Activated CD4-positive, alpha-beta memory T cell treated with anti-CD3 and anti-CD28 coated beads for 36 hours (primary cell): Measurements from ENCODE around the gene SSR4. TPM values are rescaled to one million over a fixed set of nuclear protein-coding genes. Genes with fewer than 3 reads are reported as not detected.

ENCODE experiments used
- CTCF ChIA-PET: fragments of 350-600 bp; sonication (Branson Sonifier 250); formaldehyde crosslinking; loops from one replicate; lab custom pipeline; 2021; ENCODE audit warnings: antibody characterized with exemption, inconsistent platforms; lab: Charles Lee
- POLR2A ChIA-PET: fragments of 350-600 bp; sonication (Branson Sonifier 250); formaldehyde crosslinking; loops from one replicate; lab custom pipeline; 2021; ENCODE audit warnings: antibody characterized with exemption; lab: Charles Lee
- DNase-seq: peaks from one replicate; pipeline ENCODE4 v3.0.0-alpha.2; 2020
- H3K27ac Mint-ChIP-seq: one replicate; pipeline ENCODE4 v1.8.0; 2021; ENCODE audit warnings: mixed read lengths
- H3K27me3 Mint-ChIP-seq: one replicate; pipeline ENCODE4 v1.8.0; 2021; ENCODE audit warnings: mixed read lengths
- H3K36me3 Mint-ChIP-seq: one replicate; pipeline ENCODE4 v1.8.0; 2021; ENCODE audit warnings: mixed read lengths
- H3K4me1 Mint-ChIP-seq: one replicate; pipeline ENCODE4 v1.8.0; 2021; ENCODE audit warnings: low read depth, mixed read lengths
- H3K4me3 Mint-ChIP-seq: one replicate; pipeline ENCODE4 v1.8.0; 2021; ENCODE audit warnings: mild to moderate bottlenecking, mixed read lengths
- H3K9me3 Mint-ChIP-seq: one replicate; pipeline ENCODE4 v1.8.0; 2021; ENCODE audit warnings: mixed read lengths
- intact Hi-C: fragments of 100-400 bp; cut with micrococcal nuclease; formaldehyde crosslinking; loops from one replicate; pipeline ENCODE4 v1.15.1; 2023
- total RNA-seq, 2 experiments: library from RNA; stranded (reverse); gene quantifications; one replicate each; pipeline ENCODE4 v1.2.3, GENCODE V29; 2021

SSR4 gene
- total RNA-seq, 2 experiments from 2014 or later: 194 to 203 TPM

DNA sequence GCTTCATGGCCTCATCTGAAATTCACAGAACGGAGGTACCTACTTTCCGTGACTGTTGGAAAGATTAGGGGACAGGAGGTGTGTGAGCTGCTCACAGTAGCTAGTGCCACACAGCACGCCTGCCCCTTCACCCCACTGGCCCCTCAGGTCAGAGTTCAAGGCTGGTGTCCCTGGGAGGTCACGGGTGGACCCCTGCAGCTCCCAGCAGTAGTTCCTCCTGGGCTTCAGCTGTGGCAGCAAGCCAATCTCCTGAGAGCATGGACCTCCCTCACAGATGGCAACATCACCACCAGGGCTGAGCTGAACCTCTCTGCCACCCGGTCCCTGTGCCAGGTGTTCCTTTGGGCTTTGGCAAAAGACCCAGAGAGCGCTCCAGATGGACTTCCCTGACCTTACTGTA lies 2.1 kb upstream of the SSR4 start:
- intact Hi-C loops: loop anchor here (5.0 to 10.0 kb wide), 4 partner anchors 68 to 645 kb away; partner anchors contain the start of genes ABCD1, BCAP31, GDI1 and HAUS7
- H3K9me3 Mint-ChIP-seq: no peaks in the 10 kb centered on the region

DNA sequence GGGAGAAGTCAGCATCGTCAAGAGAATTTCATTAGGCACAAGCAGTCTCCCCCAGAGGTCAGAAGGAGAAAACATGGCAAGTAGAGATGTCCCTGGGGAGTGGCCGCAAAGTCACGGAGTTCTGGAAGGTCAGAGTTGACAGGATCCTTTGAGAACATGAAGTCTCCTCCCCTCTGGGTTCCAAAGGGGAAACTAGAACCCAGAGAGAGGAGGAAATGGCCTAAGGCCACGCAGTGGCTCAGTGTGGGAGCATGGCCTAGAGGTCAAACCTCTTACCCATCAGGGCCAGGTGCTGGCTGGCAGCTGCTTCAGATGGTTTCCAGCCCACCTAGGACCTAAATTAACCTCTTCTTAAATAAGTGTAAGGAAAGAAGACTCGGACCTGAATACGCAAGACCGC lies 1.2 kb upstream of the SSR4 start:
- DNase-seq: no peak
- H3K9me3 Mint-ChIP-seq: no peaks in the 10 kb centered on the region
- intact Hi-C loops: loop anchor here (5.0 to 10.0 kb wide), 4 partner anchors 68 to 644 kb away; partner anchors contain the start of genes ABCD1, BCAP31, GDI1 and HAUS7
- no peaks in the 10 kb centered on the region for H3K27me3 Mint-ChIP-seq
- CTCF ChIA-PET: interaction anchor here (1.3 kb wide), 1 partner anchor 30 kb away, joined by 3 read pairs; no protein-coding TSS in a partner anchor
- peak overlapping the region; percentile 90 for H3K4me3 Mint-ChIP-seq
- peaks cover 5% of the 10 kb centered on the region for H3K36me3 Mint-ChIP-seq
- POLR2A ChIA-PET: interaction anchor here (1.5 kb wide), 1 partner anchor 11 kb away, joined by 3 read pairs; no protein-coding TSS in a partner anchor
- H3K27ac Mint-ChIP-seq: peak overlapping the region; percentile 73
- H3K4me1 Mint-ChIP-seq: peaks cover 18% of the 10 kb centered on the region

More for the DNA sequence above, 2.1 kb upstream of the SSR4 start:
- H3K36me3 Mint-ChIP-seq: peaks cover 5% of the 10 kb centered on the region
- H3K4me3 Mint-ChIP-seq: peak overlapping the region; percentile 90
- DNase-seq: no peak
- H3K4me1 Mint-ChIP-seq: peaks cover 18% of the 10 kb centered on the region
- ChIA-PET CTCF (no interaction called here), POLR2A (no interaction called here)
- no peak overlapping the region for H3K27ac Mint-ChIP-seq
- H3K27me3 Mint-ChIP-seq: no peaks in the 10 kb centered on the region

DNA sequence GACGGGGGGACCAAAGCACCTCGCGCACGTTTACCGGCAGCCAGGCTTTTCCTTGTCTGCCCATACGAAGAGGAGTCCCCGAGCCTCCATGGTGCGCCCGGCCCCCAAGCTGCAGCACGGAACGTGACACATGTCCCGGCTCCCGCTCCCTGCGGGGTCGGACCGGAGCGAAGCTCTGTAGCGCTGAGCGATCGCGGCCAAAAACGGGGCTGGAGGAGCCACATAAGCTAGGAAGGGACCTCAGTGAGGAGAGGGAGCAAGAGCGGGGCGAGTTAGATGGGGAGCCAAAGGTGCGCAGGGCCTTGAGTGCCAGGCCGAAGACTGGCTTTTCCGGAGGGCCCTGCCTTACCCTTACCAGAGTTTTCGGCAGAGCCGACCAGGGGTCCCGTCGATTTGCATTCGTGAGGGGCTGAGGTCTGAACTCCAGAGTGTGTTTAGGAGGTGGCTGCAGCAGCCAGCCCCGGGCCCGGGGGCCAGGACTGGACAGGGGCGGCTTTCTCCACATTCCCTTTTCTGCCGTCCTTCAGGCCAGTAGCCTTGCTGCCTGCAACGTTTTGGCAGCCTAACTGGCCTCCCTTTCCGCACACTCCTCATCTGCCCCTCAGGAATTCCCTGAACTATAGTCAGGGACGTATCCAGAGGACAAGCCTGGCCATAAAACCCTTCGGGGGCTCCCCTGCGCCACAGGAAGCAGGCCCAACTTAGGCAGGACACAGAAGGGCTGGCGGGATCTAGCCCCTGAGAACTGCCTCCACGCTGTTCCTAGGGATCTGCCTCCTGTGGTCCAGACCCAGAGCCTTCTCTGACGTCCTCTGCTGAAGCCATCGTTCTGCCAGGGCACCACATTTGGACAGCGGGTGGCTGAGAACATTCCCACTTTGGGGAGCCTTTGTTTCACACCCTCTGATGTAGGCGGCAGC lies 689 bp downstream of the SSR4 start:
- peak; percentile 38 for DNase-seq
- H3K36me3 Mint-ChIP-seq: peaks cover 5% of the 10 kb centered on the region
- peak overlapping the region; percentile 90 for H3K4me3 Mint-ChIP-seq
- intact Hi-C loops: loop anchor here (1.0 to 10.0 kb wide), 6 partner anchors 70 to 642 kb away; partner anchors contain the start of genes ABCD1, BCAP31, GDI1 and HAUS7
- ChIA-PET CTCF (interaction anchor here (0.8 to 1.2 kb wide), 6 partner anchors 29 to 152 kb away, joined by 3 to 6 read pairs (median 3); partner anchors contain the start of genes ARHGAP4 and SLC6A8), POLR2A (interaction anchor here (0.9 to 1.6 kb wide), 4 partner anchors 13 to 130 kb away, joined by 3 to 17 read pairs (median 4); partner anchors contain the start of gene ARHGAP4)
- H3K9me3 Mint-ChIP-seq: no peaks in the 10 kb centered on the region
- peak overlapping the region; percentile 65 for H3K27ac Mint-ChIP-seq
- peaks cover 18% of the 10 kb centered on the region for H3K4me1 Mint-ChIP-seq
- no peaks in the 10 kb centered on the region for H3K27me3 Mint-ChIP-seq

DNA sequence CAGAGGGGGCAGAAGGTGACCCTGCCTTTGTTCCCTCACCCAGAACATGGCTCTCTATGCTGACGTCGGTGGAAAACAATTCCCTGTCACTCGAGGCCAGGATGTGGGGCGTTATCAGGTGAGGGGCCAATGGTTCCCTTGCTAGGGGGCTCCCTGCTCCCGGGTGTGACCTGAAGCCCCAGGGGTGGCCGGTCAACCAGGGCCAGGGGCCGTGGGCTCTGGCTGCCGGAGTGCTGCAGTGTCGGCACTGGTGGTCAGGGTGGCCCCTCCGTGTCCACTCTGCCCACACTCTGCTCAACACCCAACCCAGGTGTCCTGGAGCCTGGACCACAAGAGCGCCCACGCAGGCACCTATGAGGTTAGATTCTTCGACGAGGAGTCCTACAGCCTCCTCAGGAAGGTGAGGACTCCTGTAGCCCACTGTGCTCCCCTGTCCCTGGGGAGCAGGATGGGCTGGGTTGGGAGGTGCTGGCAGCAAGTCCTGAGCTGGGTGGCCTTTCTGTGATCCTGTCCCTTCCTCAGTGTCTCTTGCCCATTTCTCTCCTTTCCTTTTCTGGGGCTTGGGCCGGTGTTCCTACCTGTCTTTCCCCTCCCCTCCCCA lies 3.0 kb downstream of the SSR4 start:
- no peaks in the 10 kb centered on the region for H3K9me3 Mint-ChIP-seq
- intact Hi-C loops: loop anchor here (10.0 kb wide), 3 partner anchors 73 to 323 kb away; partner anchors contain the start of genes ABCD1, BCAP31, HAUS7 and L1CAM
- CTCF ChIA-PET: interaction anchor here (0.6 kb wide), 1 partner anchor 510 kb away, joined by 3 read pairs; no protein-coding TSS in a partner anchor
- H3K36me3 Mint-ChIP-seq: peaks cover 5% of the 10 kb centered on the region
- H3K27me3 Mint-ChIP-seq: no peaks in the 10 kb centered on the region
- H3K4me1 Mint-ChIP-seq: peaks cover 18% of the 10 kb centered on the region
- DNase-seq: no peak
- POLR2A ChIA-PET: no interaction called here
- H3K4me3 Mint-ChIP-seq: no peak overlapping the region
- no peak overlapping the region for H3K27ac Mint-ChIP-seq

DNA sequence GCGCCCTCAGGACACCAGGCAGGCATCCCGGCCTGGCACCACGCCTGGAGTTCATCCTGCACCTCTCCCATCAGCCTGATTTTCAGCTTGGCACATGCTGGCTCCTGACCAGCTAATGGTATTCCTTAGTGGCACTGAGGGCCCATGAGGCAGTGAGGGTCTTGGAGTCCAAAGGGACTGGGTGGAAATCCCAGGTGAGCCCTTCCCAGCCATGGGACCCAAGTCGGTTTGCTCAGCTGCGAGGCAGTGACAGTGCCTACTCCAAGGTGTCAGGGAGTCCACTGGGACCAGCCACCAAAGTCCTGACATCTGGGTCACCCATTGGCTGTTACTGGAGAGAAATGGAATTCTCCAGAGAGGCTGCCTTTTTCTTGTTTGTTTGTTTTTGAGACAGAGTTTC lies 4.9 kb downstream of the SSR4 start:
- intact Hi-C loops: loop anchor here (10.0 kb wide), 3 partner anchors 75 to 325 kb away; partner anchors contain the start of genes ABCD1, BCAP31, HAUS7 and L1CAM
- POLR2A ChIA-PET: no interaction called here
- Mint-ChIP-seq H3K9me3 (no peaks in the 10 kb centered on the region), H3K4me1 (peaks cover 11% of the 10 kb centered on the region), H3K4me3 (no peak overlapping the region), H3K36me3 (peaks cover 5% of the 10 kb centered on the region), H3K27ac (no peak overlapping the region), H3K27me3 (no peaks in the 10 kb centered on the region)
- no peak for DNase-seq
- CTCF ChIA-PET: no interaction called here

- CTCF ChIA-PET: no interaction called here
- H3K4me3 Mint-ChIP-seq: no peak overlapping the region
- no peak for DNase-seq
- H3K9me3 Mint-ChIP-seq: no peaks in the 10 kb centered on the region
- intact Hi-C loops: no loop called here
- peaks cover 11% of the 10 kb centered on the region for H3K4me1 Mint-ChIP-seq
- POLR2A ChIA-PET: no interaction called here
- H3K36me3 Mint-ChIP-seq: peaks cover 5% of the 10 kb centered on the region
- no peaks in the 10 kb centered on the region for H3K27me3 Mint-ChIP-seq
- no peak overlapping the region for H3K27ac Mint-ChIP-seq
These were observed 5.8 kb downstream of the SSR4 start for GRCh38 chrX:153800177-153800722.

DNA sequence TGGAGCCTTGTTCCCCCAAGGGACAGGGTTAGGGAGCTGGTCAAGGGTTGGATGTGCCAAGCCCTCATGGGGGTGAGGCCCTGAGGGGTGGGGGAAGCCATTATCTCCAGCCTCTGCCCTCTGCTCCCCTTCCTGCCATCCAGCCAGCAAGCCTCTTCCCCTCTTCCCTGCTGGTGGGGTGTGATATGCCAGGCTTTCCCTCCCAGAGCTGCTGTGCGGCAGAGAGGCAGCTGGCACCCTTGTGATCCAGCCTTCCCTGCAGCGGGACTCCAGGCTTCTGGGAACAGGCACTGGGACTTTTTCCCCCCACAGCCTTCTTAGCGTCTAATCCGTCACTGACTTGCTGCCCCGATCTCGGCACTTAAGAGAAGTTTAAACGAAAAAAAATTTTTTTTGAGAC lies 6.3 kb downstream of the SSR4 start:
- no peak for DNase-seq
- peaks cover 11% of the 10 kb centered on the region for H3K4me1 Mint-ChIP-seq
- intact Hi-C loops: no loop called here
- peaks cover 5% of the 10 kb centered on the region for H3K36me3 Mint-ChIP-seq
- CTCF ChIA-PET: no interaction called here
- H3K27ac Mint-ChIP-seq: no peak overlapping the region
- no peak overlapping the region for H3K4me3 Mint-ChIP-seq
- POLR2A ChIA-PET: no interaction called here
- no peaks in the 10 kb centered on the region for H3K27me3 Mint-ChIP-seq
- H3K9me3 Mint-ChIP-seq: no peaks in the 10 kb centered on the region

DNA sequence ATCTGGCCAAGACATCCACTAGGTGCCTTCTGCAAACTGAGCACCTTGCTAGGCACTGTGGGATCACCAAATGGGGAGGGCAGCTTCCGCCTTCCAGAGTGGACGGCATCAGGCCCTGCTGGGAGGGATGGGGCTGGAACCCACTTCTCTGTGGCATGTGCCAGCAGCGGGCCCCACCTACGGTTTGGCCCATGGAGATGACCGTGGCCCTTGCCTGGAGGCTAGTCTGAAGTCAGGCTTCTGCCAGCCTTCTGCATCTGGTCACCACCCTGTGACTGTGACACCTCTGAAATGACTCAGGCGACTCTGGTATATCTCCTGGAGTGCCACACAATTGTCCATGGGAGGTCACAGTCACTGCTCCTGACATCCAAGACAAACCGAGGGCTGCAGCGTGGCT lies 7.2 kb downstream of the SSR4 start:
- intact Hi-C loops: no loop called here
- no peak overlapping the region for H3K27ac Mint-ChIP-seq
- no peak for DNase-seq
- no peak overlapping the region for H3K4me3 Mint-ChIP-seq
- ChIA-PET CTCF (no interaction called here), POLR2A (no interaction called here)
- H3K36me3 Mint-ChIP-seq: no peaks in the 10 kb centered on the region
- no peaks in the 10 kb centered on the region for H3K27me3 Mint-ChIP-seq
- no peaks in the 10 kb centered on the region for H3K9me3 Mint-ChIP-seq
- H3K4me1 Mint-ChIP-seq: peaks cover 2% of the 10 kb centered on the region

- Mint-ChIP-seq H3K36me3 (no peaks in the 10 kb centered on the region), H3K27me3 (no peaks in the 10 kb centered on the region), H3K4me3 (no peak overlapping the region), H3K4me1 (no peaks in the 10 kb centered on the region), H3K9me3 (no peaks in the 10 kb centered on the region), H3K27ac (no peak overlapping the region)
- DNase-seq: no peak
- intact Hi-C loops: no loop called here
- ChIA-PET CTCF (no interaction called here), POLR2A (no interaction called here)
These were observed 8.1 kb downstream of the SSR4 start for GRCh38 chrX:153802513-153803045.

DNA sequence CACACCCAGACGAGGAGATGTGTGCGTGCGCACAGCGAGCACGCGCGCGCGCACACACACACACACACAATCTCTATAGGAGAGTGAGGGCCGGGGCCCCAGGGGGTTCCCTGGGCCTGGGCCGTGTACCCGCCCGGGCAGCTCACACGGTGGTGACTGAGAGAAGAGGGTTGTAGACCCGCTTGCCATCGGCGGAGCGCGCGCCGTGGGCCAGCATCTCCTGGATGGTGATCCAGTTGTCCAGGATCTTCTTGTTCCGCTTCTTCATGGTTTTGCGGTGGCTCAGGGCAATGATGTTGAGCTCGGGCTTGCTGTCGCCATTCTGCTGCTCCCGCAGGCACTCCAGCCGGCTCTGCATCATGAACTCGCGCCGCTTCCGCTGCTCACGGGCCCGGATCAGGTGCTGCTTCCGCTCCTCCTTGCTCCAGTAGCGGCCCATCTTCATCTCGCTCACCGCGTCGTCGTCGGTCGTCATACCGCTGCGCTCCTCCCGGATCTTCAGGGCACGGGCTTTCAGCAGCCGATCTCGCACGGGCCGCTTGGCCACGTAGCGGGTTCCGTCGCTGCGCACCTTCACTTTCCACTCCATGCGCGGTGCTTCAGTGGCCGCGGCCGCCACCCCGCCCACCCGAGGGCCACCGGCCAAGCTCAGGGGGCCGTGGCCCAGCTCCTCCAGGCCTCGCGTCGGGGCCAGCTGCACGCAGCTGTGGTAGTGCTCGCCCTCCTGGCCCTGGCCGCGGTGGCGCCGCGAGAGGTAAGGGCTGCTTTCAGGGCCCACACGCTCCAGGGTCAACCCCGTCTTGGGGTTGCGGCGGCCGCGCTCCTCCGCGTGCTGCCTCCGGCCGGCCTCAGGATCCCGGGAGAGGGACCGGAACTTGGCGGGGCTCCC lies 9.0 kb downstream of the SSR4 start:
- Mint-ChIP-seq H3K9me3 (no peaks in the 10 kb centered on the region), H3K27ac (no peak overlapping the region), H3K27me3 (no peaks in the 10 kb centered on the region), H3K4me3 (no peak overlapping the region), H3K36me3 (no peaks in the 10 kb centered on the region), H3K4me1 (no peaks in the 10 kb centered on the region)
- CTCF ChIA-PET: interaction anchor here (1.4 kb wide), 1 partner anchor 143 kb away, joined by 4 read pairs; no protein-coding TSS in a partner anchor
- DNase-seq: no peak
- POLR2A ChIA-PET: no interaction called here
- intact Hi-C loops: no loop called here

GRCh38 chrX:153804100-153804595 lies 9.7 kb downstream of the SSR4 start:
- CTCF ChIA-PET: interaction anchor here (1.4 kb wide), 1 partner anchor 143 kb away, joined by 4 read pairs; no protein-coding TSS in a partner anchor
- intact Hi-C loops: no loop called here
- no peaks in the 10 kb centered on the region for H3K36me3 Mint-ChIP-seq
- H3K27ac Mint-ChIP-seq: no peak overlapping the region
- H3K4me1 Mint-ChIP-seq: no peaks in the 10 kb centered on the region
- H3K27me3 Mint-ChIP-seq: no peaks in the 10 kb centered on the region
- DNase-seq: no peak
- POLR2A ChIA-PET: no interaction called here
- no peak overlapping the region for H3K4me3 Mint-ChIP-seq
- no peaks in the 10 kb centered on the region for H3K9me3 Mint-ChIP-seq
